AG09309 (cell line): ENCODE measurements around the gene LAX1.
"Not testable (repeated sequence)": the region's sequence is repeated elsewhere in the genome, so short reads cannot be mapped to it uniquely, and the experiment has no call there.

Source experiments
- DNase-seq: peaks from one replicate; pipeline ENCODE4 v3.0.0-alpha.2; 2010; ENCODE audit warnings: low read depth
- H3K4me3 ChIP-seq: 2 replicates; pipeline ENCODE4 v1.5.1; 2011; ENCODE audit warnings: mild to moderate bottlenecking, low read depth, low read length, moderate library complexity; ENCODE audit not compliant: control insufficient read depth
- CTCF ChIP-seq: IDR thresholded peaks from 2 replicates; pipeline ENCODE4 v1.5.1; 2011; ENCODE audit warnings: mild to moderate bottlenecking, low read depth, low read length, inconsistent platforms; ENCODE audit not compliant: insufficient read depth, control insufficient read depth; ENCODE audit errors: missing control alignments

LAX1 gene

DNA sequence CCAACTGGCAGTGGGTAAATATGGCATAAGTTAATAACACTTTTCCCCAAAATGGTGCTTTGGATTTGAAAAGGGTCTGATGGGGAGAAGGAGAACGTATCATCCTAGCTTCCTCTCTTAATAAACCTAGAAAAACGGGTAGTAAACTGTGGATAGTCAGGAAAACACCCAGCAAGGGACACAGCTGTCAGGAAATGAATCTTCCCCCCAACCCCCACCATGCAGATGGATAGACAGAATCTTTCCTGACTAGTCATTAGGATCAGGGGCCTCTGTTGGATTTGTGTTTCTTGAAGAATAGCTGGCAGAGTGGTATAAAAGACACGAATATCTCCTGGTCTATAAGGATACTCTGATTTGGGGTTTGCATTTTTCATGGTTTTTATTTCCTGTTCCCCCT, 22.5 kb upstream of the LAX1 start:
- no peak for DNase-seq
- no peak for TF ChIP-seq CTCF
- no peak overlapping the region for H3K4me3 ChIP-seq

DNA sequence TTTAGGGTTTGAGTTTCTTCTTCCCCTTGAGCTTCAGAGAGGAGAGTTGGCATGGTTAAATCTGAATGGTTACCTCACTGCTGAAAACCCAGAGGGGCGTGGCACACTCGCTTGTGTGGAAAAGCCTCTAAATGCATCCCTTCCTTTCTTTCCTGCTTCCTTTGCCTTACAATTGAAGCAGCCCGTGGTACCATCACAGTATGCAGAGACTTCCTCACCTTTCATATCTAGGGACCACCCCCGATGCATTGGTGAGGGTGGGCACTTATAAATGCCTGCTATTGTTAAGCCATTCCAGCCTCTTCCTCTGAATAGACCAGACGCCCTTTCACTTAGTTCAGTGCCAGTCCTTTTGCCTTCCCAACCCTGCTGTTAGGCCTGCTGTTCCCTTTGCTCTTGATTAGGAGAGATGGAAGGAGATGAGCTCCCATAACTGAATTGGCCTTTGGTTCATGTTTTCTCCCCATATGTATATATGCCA, 21.9 kb upstream of the LAX1 start:
- DNase-seq: no peak
- no peak overlapping the region for H3K4me3 ChIP-seq
- no peak for TF ChIP-seq CTCF

GRCh38 chr1:203744075-203744972, 20.7 kb upstream of the LAX1 start:
- TF ChIP-seq CTCF: no peak
- no peak overlapping the region for H3K4me3 ChIP-seq
- DNase-seq: no peak

DNA sequence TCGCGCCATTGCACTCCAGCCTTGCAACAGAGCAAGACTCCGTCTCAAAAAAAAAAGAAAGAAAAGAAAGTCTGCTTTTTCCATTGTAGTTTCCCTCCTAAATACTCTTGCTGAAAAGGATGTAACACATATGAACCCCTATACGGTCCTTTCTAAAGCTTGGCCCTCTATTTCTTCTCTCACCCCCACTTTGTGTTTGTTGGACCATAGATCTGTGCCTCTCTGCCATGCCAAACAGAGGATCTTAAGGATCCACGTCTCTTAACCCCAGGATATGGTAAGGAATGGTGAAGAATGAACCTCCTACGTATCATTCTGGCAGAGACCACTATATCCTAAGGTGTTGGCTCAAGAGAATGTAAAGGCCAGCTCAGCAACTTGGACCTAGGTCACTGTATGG, 18.7 kb upstream of the LAX1 start:
- no peak for TF ChIP-seq CTCF
- H3K4me3 ChIP-seq: no peak overlapping the region
- no peak for DNase-seq

GRCh38 chr1:203751051-203751450, 13.9 kb upstream of the LAX1 start:
- no peak overlapping the region for H3K4me3 ChIP-seq
- TF ChIP-seq CTCF: no peak
- DNase-seq: no peak

GRCh38 chr1:203751618-203752361, 13.2 kb upstream of the LAX1 start:
- not testable (repeated sequence) for H3K4me3 ChIP-seq, DNase-seq

DNA sequence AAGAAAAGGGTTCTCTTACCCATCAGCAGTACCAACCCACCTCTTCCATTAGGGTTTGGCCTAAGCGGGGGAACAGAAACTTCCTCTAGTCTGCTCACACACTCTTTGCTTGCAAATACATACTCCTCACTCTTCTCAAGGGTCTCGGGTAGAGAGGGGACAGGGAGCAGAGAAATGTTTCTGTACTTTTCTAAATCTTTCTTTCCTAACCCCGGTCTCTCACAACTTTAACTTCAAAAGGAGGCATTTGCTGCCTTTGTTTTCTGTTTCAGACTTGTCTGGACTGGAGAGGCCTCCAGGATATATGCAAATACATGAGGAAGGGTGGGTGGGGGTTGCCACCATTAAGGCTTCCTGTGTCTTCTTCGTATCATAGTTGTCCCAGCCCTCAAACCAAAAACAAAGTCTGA, 10.5 kb upstream of the LAX1 start:
- DNase-seq: no peak
- H3K4me3 ChIP-seq: no peak overlapping the region
- no peak for TF ChIP-seq CTCF
